Cardiac fibroblast (primary cell): ENCODE results near the gene BRD4.

ENCODE experiments used
- DNase-seq, 2 donors: peaks; one replicate each; pipeline versions ENCODE4 v3.0.0 to v3.0.0-alpha.2; 2010; ENCODE audit warnings: low read depth in 2 of 2
- H3K4me3 ChIP-seq, 2 donors: replicated peaks in 1 of 2; 1 replicate in 1 of 2; 2 replicates in 1 of 2; pipeline ENCODE4 v1.5.1; 2011; ENCODE audit warnings: low read depth in 2 of 2, low read length in 2 of 2, mild to moderate bottlenecking in 2 of 2, moderate library complexity in 1 of 2
- TF ChIP-seq, protein P1 (sequence below): IDR thresholded peaks from one replicate; pipeline ENCODE4 v1.5.1; 2011; ENCODE audit warnings: low read depth, mild to moderate bottlenecking, low read length, inconsistent platforms

The BRD4 gene

DNA sequence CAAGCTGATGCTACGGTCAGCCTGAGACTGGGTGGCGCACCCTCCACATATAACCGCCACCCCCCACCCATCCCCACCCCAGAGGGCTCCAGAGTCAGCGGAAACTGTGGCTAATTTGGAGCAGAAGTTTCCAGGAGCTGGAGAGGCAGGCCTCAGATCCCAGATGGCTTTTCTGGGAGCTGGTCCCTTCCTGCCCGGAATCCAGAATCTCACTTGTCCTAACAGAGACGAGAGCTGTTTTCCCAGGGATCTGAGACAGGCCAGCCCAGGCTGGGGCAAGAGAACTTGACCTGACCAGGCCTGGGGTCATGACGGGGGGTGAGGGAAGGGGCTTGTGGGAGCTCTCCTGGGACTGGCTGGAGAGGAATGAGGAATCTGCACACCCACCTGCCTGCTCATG is 106.6 kb downstream of the BRD4 start:
- no peak for DNase-seq
- TF ChIP-seq, protein P1, sequence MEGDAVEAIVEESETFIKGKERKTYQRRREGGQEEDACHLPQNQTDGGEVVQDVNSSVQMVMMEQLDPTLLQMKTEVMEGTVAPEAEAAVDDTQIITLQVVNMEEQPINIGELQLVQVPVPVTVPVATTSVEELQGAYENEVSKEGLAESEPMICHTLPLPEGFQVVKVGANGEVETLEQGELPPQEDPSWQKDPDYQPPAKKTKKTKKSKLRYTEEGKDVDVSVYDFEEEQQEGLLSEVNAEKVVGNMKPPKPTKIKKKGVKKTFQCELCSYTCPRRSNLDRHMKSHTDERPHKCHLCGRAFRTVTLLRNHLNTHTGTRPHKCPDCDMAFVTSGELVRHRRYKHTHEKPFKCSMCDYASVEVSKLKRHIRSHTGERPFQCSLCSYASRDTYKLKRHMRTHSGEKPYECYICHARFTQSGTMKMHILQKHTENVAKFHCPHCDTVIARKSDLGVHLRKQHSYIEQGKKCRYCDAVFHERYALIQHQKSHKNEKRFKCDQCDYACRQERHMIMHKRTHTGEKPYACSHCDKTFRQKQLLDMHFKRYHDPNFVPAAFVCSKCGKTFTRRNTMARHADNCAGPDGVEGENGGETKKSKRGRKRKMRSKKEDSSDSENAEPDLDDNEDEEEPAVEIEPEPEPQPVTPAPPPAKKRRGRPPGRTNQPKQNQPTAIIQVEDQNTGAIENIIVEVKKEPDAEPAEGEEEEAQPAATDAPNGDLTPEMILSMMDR: no peak
- no peak overlapping the region for H3K4me3 ChIP-seq

DNA sequence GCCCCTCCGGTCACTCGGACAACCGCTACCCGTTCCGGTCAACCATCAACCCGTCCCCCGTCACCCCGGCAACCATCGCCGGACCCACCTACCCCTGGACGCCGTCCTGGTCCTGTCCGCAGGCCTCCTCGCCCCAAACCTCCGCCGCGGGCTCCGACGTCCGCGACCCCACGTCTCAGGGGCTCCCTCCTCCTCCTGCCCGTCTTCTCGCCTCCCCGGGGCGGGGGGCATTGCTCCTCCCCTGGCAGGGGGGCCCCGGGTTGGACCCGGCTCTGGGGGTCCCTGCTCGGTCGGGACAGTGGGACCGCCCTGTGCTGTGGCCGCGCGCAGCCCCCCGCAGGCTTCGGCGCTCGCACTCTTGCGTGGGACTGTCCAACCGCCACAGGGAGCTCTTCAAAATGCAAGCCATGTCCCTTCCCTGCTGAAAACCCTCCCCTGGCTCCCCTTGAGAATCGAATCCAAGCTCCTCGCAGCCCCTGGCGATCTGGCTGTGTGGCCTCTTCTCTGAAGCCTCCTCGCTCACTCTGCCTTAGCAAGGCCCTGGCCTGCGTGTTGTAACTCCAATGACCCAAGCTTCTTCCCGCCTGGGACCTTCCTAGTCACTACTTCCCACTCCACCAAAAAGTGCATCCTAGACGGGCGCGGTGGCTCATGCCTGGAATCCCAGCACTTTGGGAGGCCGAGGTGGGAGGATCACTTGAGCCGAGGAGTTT is 108.5 kb downstream of the BRD4 start:
- TF ChIP-seq, protein P1: no peak
- peak in 1 of 2 donors; percentile 41 for DNase-seq
- peak overlapping the region; percentile 64 to 68 for H3K4me3 ChIP-seq

DNA sequence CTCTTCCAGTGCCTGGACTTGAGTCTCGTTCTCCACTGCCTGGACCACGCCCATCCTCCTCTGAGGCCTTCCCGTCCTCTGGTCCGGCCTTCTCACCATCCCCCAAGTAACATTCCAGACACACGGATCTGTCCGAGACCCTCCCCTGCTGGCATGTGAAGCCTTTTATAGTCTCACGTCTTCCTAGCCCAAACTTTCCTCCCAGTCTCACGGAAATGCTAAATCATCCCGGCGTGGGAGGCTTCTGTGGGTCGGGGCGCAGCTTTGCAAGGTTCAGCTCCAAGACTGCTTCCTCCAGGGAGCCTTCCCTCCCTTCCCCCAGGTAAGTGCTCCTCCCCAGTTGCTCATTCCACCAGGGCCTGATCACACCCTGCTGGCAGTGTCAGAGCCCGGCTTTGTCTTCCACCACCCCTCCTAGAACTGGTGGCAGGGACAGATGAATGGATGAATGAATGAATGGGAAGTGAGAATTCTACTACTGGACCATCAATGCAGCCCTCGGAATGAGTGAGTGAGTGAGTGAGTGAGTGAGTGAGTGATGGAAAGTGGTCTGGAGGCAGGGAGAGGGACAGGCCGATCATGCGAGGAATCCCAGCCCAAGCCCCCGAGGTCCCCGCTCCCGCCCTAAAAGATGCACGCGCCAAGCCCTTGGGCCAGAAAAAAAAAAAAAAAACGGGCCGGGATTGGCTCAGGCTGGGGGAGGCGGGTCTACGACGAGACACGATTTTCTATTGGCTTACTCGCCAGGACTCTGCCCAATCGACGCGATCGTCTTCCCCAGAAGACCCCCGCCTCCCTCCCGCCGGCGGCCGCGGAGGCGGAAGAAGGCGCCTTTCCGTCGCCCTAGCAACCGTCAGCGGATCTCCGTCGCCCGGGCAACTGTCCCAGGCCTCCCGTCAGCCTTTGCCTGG is 109.3 kb downstream of the BRD4 start:
- peak; percentile 97 to 98 for DNase-seq
- peak overlapping the region; percentile 64 to 68 for H3K4me3 ChIP-seq
- TF ChIP-seq, protein P1: no peak

DNA sequence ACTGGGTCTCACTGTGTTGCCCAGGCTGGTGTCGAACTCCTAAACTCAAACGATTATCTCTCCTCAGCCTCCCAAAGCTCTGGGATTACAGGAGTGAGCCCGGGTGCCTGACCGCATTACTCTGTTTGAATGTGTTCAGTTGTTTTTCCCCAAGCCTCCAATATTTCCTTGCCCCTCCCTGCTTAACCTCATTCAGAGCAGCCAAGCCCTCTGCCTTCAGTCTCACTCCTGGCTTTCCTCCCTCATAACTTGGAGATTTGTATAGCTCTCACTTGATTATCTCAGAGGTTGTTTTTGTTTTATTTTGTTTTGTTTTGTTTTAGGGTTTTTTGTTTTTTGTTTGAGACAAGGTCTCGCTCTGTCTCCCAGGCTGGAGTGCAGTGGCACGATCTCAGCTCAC is 111.5 kb downstream of the BRD4 start:
- no peak for DNase-seq
- TF ChIP-seq, protein P1: no peak
- H3K4me3 ChIP-seq: no peak overlapping the region

GRCh38 chr19:15218501-15218900 is 113.8 kb downstream of the BRD4 start:
- no peak overlapping the region for H3K4me3 ChIP-seq
- TF ChIP-seq, protein P1: no peak
- DNase-seq: no peak

- TF ChIP-seq, protein P1: no peak
- DNase-seq: no peak
- no peak overlapping the region for H3K4me3 ChIP-seq
These were observed 116.0 kb downstream of the BRD4 start for GRCh38 chr19:15216363-15216762.
